ENCODE data around the gene DAPP1.

Gene DAPP1

GRCh38 chr4:99918656-99919055 lies 102.0 kb downstream of the DAPP1 start:
- H3K4me3 ChIP-seq (ENCODE audit: low read depth, low read length) = no peak overlapping the region
- H3K27ac ChIP-seq = no peak overlapping the region
- peaks cover 11% of the 10 kb centered on the region for H3K36me3 ChIP-seq (replicated peaks)
- no peak for DNase-seq
- no peak for TF ChIP-seq CTCF (IDR thresholded peaks at IDR 0.05; ENCODE audit: low read depth, low read length, missing control alignments)
- in situ Hi-C loops (cut with HindIII; ENCODE audit: low pct_ligation_motif_present, low sequenced_read_pairs) = no loop called here
- no peaks in the 10 kb centered on the region for H3K27me3 ChIP-seq (replicated peaks)
